Liver (tissue), 3 donors: ENCODE results near the gene RPS19BP1.

ENCODE experiments used
- CTCF ChIP-seq: fragments of 150-350 bp; IDR thresholded peaks from 2 replicates; pipeline ENCODE4 v1.5.1; 2017; ENCODE audit warnings: improper control_type of control experiment, low read depth, low read length; ENCODE audit not compliant: missing input control
- FOXA1 ChIP-seq: IDR thresholded peaks from 2 replicates; pipeline ENCODE4 v1.6.1; 2016; ENCODE audit warnings: antibody characterized with exemption
- GABPA ChIP-seq, 2 donors: IDR thresholded peaks in 1 of 2; conservative IDR thresholded peaks in 1 of 2; 2 replicates each; pipeline ENCODE4 v1.6.1; 2016; ENCODE audit warnings: antibody characterized with exemption in 2 of 2, mild to moderate bottlenecking in 1 of 2, moderate library complexity in 1 of 2
- HNF4A ChIP-seq, 2 donors: conservative IDR thresholded peaks; 2 replicates each; pipeline ENCODE4 v1.6.1; 2016; ENCODE audit warnings: antibody characterized with exemption in 2 of 2, mild to moderate bottlenecking in 2 of 2
- RAD21 ChIP-seq, 2 donors: IDR thresholded peaks; 2 replicates each; pipeline ENCODE4 v1.6.1; 2016; ENCODE audit warnings: antibody characterized with exemption in 2 of 2, mild to moderate bottlenecking in 2 of 2
- REST ChIP-seq: IDR thresholded peaks from 2 replicates; pipeline ENCODE4 v1.6.1; 2016; ENCODE audit warnings: antibody characterized with exemption, mild to moderate bottlenecking
- YY1 ChIP-seq: IDR thresholded peaks from 2 replicates; pipeline ENCODE4 v1.6.1; 2016; ENCODE audit warnings: antibody characterized with exemption, mild to moderate bottlenecking
- ZBTB33 ChIP-seq: IDR thresholded peaks from 2 replicates; pipeline ENCODE4 v1.6.1; 2016; ENCODE audit warnings: antibody characterized with exemption
- donor health status: healthy.
- donor health status: healthy.

DNA sequence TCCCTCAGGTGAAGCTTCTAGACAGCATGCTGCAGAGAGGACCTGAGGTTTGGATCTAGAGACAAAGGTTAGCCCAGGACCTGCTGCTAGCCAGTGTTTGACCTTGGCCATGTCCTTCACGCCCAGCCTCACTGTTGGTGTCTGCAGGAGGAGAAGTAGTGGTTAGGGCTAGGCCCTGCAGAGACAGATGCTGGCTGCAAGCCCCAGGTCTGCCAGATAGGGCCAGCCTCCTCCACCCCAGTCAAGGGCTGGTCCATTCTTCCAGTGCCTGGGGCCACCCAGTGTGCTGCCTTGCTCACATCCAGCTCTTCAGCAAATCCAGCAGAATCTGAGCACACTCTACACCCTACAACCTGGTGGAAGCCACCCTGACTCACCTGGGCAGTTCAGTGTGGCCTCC, 52.0 kb downstream of the RPS19BP1 start:
- TF ChIP-seq CTCF (no peak), YY1 (no peak), REST (no peak), HNF4A (conservative IDR thresholded peaks at IDR 0.05) (no peak), GABPA (IDR thresholded peaks at IDR 0.05 in 1 of 2, conservative IDR thresholded peaks at IDR 0.05 in 1 of 2) (no peak), ZBTB33 (no peak), RAD21 (IDR thresholded peaks at IDR 0.05) (no peak), FOXA1 (no peak)
